HG03521 (cell line): ENCODE data around the gene FYB2.

Experiments
- ATAC-seq: cut with Tn5 transposase; IDR thresholded peaks from one replicate; pipeline ENCODE4 v1.9.1; 2021; ENCODE audit warnings: mild to moderate bottlenecking, moderate library complexity; ENCODE audit not compliant: unreplicated experiment

Gene FYB2

GRCh38 chr1:56819387-56819899 is at the start of gene FYB2:
Gene FYB2, minus strand, starts transcription at chr1:56819404. Its CDS starts 114 bp downstream, at chr1:56819290.
- no peak for ATAC-seq

- no peak for ATAC-seq
Observed at GRCh38 chr1:56868761-56869160, 49.6 kb upstream of the FYB2 start.

GRCh38 chr1:56867491-56867890 is 48.3 kb upstream of the FYB2 start:
- no peak for ATAC-seq

- ATAC-seq, result no peak
Observed at GRCh38 chr1:56866656-56867055, 47.5 kb upstream of the FYB2 start.

- no peak for ATAC-seq
Observed at GRCh38 chr1:56864430-56864829, 45.2 kb upstream of the FYB2 start.

GRCh38 chr1:56863265-56863992 is 44.2 kb upstream of the FYB2 start:
- no peak for ATAC-seq

- no peak for ATAC-seq
Observed at GRCh38 chr1:56859287-56859686, 40.1 kb upstream of the FYB2 start.

GRCh38 chr1:56856186-56856585 is 37.0 kb upstream of the FYB2 start:
- ATAC-seq, result no peak

GRCh38 chr1:56855190-56855589 is 36.0 kb upstream of the FYB2 start:
- ATAC-seq, result no peak

- ATAC-seq, result no peak
Observed at GRCh38 chr1:56854521-56855099, 35.4 kb upstream of the FYB2 start, which contains the start of gene C8A. Gene C8A, plus strand, starts transcription at chr1:56854797. Its CDS starts 105 bp downstream, at chr1:56854902.

GRCh38 chr1:56852476-56852875 is 33.3 kb upstream of the FYB2 start:
- no peak for ATAC-seq

GRCh38 chr1:56850922-56851321 is 31.7 kb upstream of the FYB2 start:
- no peak for ATAC-seq

GRCh38 chr1:56850411-56850810 is 31.2 kb upstream of the FYB2 start:
- no peak for ATAC-seq

- no peak for ATAC-seq
Observed at GRCh38 chr1:56849750-56850149, 30.5 kb upstream of the FYB2 start.

GRCh38 chr1:56845343-56845742 is 26.1 kb upstream of the FYB2 start:
- no peak for ATAC-seq

- no peak for ATAC-seq
Observed at GRCh38 chr1:56844545-56845136, 25.4 kb upstream of the FYB2 start.

GRCh38 chr1:56843544-56843943 is 24.3 kb upstream of the FYB2 start:
- no peak for ATAC-seq

- ATAC-seq, result no peak
Observed at GRCh38 chr1:56838759-56839158, 19.6 kb upstream of the FYB2 start.

GRCh38 chr1:56837244-56837939 is 18.2 kb upstream of the FYB2 start:
- no peak for ATAC-seq

GRCh38 chr1:56836359-56836758 is 17.2 kb upstream of the FYB2 start:
- no peak for ATAC-seq

GRCh38 chr1:56835657-56836056 is 16.5 kb upstream of the FYB2 start:
- ATAC-seq, result no peak
